ENCODE results near the gene PPFIBP2. TPM values are rescaled to one million over a fixed set of nuclear protein-coding genes. Genes with fewer than 3 reads are reported as not detected.

PPFIBP2 gene
- total RNA-seq, 1 donor from 2014 or later, result 24.1 TPM

- DNase-seq (peak; percentile 91), ATAC-seq (peak; percentile 98)
- Histone ChIP-seq H3K27me3 (ENCODE audit: low read depth) (no peaks in the 10 kb centered on the region), H3K36me3 (no peaks in the 10 kb centered on the region), H3K9me3 (no peaks in the 10 kb centered on the region), H3K4me1 (peaks cover 4% of the 10 kb centered on the region), H3K4me3 (no peak overlapping the region), H3K27ac (no peak overlapping the region)
- TF ChIP-seq, protein P1, sequence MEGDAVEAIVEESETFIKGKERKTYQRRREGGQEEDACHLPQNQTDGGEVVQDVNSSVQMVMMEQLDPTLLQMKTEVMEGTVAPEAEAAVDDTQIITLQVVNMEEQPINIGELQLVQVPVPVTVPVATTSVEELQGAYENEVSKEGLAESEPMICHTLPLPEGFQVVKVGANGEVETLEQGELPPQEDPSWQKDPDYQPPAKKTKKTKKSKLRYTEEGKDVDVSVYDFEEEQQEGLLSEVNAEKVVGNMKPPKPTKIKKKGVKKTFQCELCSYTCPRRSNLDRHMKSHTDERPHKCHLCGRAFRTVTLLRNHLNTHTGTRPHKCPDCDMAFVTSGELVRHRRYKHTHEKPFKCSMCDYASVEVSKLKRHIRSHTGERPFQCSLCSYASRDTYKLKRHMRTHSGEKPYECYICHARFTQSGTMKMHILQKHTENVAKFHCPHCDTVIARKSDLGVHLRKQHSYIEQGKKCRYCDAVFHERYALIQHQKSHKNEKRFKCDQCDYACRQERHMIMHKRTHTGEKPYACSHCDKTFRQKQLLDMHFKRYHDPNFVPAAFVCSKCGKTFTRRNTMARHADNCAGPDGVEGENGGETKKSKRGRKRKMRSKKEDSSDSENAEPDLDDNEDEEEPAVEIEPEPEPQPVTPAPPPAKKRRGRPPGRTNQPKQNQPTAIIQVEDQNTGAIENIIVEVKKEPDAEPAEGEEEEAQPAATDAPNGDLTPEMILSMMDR (IDR thresholded peaks at IDR 0.05), result peak; percentile 82
- intact Hi-C loops (cut with DNase I), result no loop called here
Observed at GRCh38 chr11:7665473-7666291, 151.9 kb downstream of the PPFIBP2 start.

DNA sequence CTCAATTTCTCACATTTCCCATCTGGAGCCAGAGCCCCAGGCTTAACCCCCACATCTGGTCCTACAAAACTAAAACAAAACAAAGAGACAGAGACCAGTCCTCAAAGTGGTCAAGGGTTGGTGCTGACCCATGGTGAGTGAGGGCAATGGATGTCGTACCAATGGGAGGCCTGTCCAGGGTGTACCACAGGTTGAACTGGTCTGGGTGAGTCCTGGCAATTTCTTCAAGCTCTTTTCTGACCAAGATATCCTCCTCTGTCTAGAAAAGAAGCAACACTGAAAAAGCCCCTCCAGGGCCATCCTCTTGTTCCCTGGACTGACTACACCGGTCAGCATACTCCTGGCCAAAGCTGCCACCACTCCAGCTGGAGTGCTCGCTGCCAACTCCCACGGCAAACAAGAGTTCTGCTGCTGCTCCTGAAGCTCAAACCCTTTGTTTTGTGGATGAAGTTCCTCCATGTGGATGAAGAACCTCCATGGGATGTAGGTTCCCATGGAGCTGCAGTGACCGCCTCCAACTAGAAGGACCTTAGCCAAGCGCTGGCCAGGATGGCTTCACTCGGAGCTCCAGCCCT is 152.6 kb downstream of the PPFIBP2 start:
- intact Hi-C loops (cut with DNase I), result no loop called here
- no peak for ATAC-seq
- no peaks in the 10 kb centered on the region for H3K36me3 ChIP-seq

DNA sequence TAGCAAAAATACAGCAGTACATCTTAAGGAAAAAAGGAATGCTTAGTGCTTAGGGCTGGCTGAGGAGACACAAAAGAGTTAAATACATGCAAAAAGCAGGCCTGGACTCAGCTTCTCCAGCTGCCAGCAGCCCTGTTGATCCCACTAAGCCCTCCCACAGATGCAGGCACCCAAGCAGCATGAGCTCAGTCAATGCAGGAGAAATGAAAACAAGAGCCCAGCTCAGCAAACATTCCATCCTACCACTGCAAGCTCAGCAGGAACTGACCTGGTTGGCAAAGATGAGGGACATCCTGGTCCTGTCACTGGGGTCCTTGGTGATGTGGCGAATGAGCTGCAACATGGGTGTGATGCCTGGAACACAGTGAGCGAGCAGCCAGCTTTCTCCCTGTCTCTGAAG is 153.7 kb downstream of the PPFIBP2 start:
- ATAC-seq (no peak), DNase-seq (no peak)
- Histone ChIP-seq H3K27me3 (ENCODE audit: low read depth) (no peaks in the 10 kb centered on the region), H3K9me3 (no peaks in the 10 kb centered on the region), H3K27ac (no peak overlapping the region), H3K4me3 (no peak overlapping the region), H3K4me1 (peaks cover 4% of the 10 kb centered on the region), H3K36me3 (no peaks in the 10 kb centered on the region)
- intact Hi-C loops (cut with DNase I), result no loop called here
- TF ChIP-seq, protein P1 (IDR thresholded peaks at IDR 0.05), result no peak

More for the DNA sequence above, 152.6 kb downstream of the PPFIBP2 start:
- DNase-seq, result no peak
- Histone ChIP-seq H3K4me3 (no peak overlapping the region), H3K9me3 (no peaks in the 10 kb centered on the region), H3K4me1 (peaks cover 4% of the 10 kb centered on the region), H3K27me3 (ENCODE audit: low read depth) (no peaks in the 10 kb centered on the region), H3K27ac (no peak overlapping the region)
- TF ChIP-seq, protein P1 (IDR thresholded peaks at IDR 0.05), result no peak

DNA sequence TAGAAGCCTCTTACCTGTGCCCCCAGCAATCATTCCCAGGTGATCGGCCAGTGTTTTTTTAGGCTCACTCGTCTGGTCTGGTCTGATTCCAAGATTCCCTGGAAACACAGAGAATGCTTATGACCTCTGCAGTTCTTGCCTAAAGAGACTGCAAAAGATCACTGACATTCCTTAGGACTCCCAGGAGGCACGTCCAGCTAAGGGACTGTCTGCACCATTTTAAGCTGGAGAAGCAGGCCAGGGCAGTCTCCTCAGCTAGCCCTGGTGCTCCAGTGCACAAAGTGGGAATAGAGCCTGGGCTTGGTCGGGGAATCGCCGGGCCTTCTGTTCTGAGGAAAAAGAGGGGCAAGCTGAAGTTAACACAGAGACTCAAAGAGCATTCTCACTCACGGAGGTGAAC is 154.7 kb downstream of the PPFIBP2 start:
- Histone ChIP-seq H3K4me3 (no peak overlapping the region), H3K36me3 (no peaks in the 10 kb centered on the region), H3K27me3 (ENCODE audit: low read depth) (peaks cover 6% of the 10 kb centered on the region), H3K9me3 (no peaks in the 10 kb centered on the region), H3K27ac (no peak overlapping the region), H3K4me1 (peaks cover 11% of the 10 kb centered on the region)
- TF ChIP-seq, protein P1 (IDR thresholded peaks at IDR 0.05), result no peak
- no peak for DNase-seq
- intact Hi-C loops (cut with DNase I), result no loop called here
- ATAC-seq, result no peak

- DNase-seq (no peak), ATAC-seq (no peak)
- H3K4me1 ChIP-seq, result peaks cover 15% of the 10 kb centered on the region
- H3K9me3 ChIP-seq, result no peaks in the 10 kb centered on the region
- H3K36me3 ChIP-seq, result no peaks in the 10 kb centered on the region
- H3K4me3 ChIP-seq, result no peak overlapping the region
- TF ChIP-seq, protein P1 (IDR thresholded peaks at IDR 0.05), result no peak
- H3K27ac ChIP-seq, result no peak overlapping the region
- intact Hi-C loops (cut with DNase I), result no loop called here
- H3K27me3 ChIP-seq (ENCODE audit: low read depth), result peaks cover 6% of the 10 kb centered on the region
Observed at GRCh38 chr11:7668911-7669310, 155.1 kb downstream of the PPFIBP2 start.
